ENCODE results near the gene CARD9. TPM values are rescaled to one million over a fixed set of nuclear protein-coding genes. Genes with fewer than 3 reads are reported as not detected.

CARD9 gene
- total RNA-seq, 3 donors from 2014 or later: 2.2 to 2.4 (median 2.2) TPM

GRCh38 chr9:136381311-136381710 is 7.8 kb upstream of the CARD9 start:
- Histone ChIP-seq H3K4me1 (ENCODE audit: low read depth) (no peaks in the 10 kb centered on the region), H3K36me3 (ENCODE audit: low read depth) (peaks cover 6% of the 10 kb centered on the region), H3K9me3 (no peaks in the 10 kb centered on the region), H3K4me3 (no peak overlapping the region)
- no peak for TF ChIP-seq CTCF (IDR thresholded peaks at IDR 0.05)
- ATAC-seq: no peak
- intact Hi-C loops (cut with DNase I, micrococcal nuclease): no loop called here
- no peak for DNase-seq

- H3K36me3 ChIP-seq (ENCODE audit: low read depth): peaks cover 6% of the 10 kb centered on the region
- ATAC-seq (no peak), DNase-seq (no peak)
- no peaks in the 10 kb centered on the region for H3K4me1 ChIP-seq (ENCODE audit: low read depth)
- no peak for TF ChIP-seq CTCF (IDR thresholded peaks at IDR 0.05)
- H3K4me3 ChIP-seq: no peak overlapping the region
- intact Hi-C loops (cut with DNase I, micrococcal nuclease): no loop called here
- no peaks in the 10 kb centered on the region for H3K9me3 ChIP-seq
Measured at GRCh38 chr9:136380381-136380780, 6.9 kb upstream of the CARD9 start.

GRCh38 chr9:136379891-136380290 is 6.4 kb upstream of the CARD9 start:
- intact Hi-C loops (cut with DNase I, micrococcal nuclease): no loop called here
- DNase-seq: no peak
- Histone ChIP-seq H3K36me3 (ENCODE audit: low read depth) (peaks cover 6% of the 10 kb centered on the region), H3K4me3 (no peak overlapping the region), H3K9me3 (no peaks in the 10 kb centered on the region), H3K4me1 (ENCODE audit: low read depth) (no peaks in the 10 kb centered on the region)
- no peak for TF ChIP-seq CTCF (IDR thresholded peaks at IDR 0.05)
- ATAC-seq: no peak

- H3K36me3 ChIP-seq (ENCODE audit: low read depth): peaks cover 6% of the 10 kb centered on the region
Measured at GRCh38 chr9:136379401-136379800, 5.9 kb upstream of the CARD9 start.

GRCh38 chr9:136379003-136379287 is 5.5 kb upstream of the CARD9 start:
- DNase-seq (no peak), ATAC-seq (no peak)
- no peak for TF ChIP-seq CTCF (IDR thresholded peaks at IDR 0.05)
- no peak overlapping the region for H3K4me3 ChIP-seq
- intact Hi-C loops (cut with DNase I, micrococcal nuclease): no loop called here
- peaks cover 6% of the 10 kb centered on the region for H3K36me3 ChIP-seq (ENCODE audit: low read depth)
- no peaks in the 10 kb centered on the region for H3K9me3 ChIP-seq
- no peaks in the 10 kb centered on the region for H3K4me1 ChIP-seq (ENCODE audit: low read depth)

More at GRCh38 chr9:136379401-136379800, 5.9 kb upstream of the CARD9 start:
- intact Hi-C loops (cut with DNase I, micrococcal nuclease): no loop called here
- Histone ChIP-seq H3K9me3 (no peaks in the 10 kb centered on the region), H3K4me1 (ENCODE audit: low read depth) (no peaks in the 10 kb centered on the region), H3K4me3 (no peak overlapping the region)
- no peak for ATAC-seq
- TF ChIP-seq CTCF (IDR thresholded peaks at IDR 0.05): no peak
- DNase-seq: no peak

Data from mucosa of descending colon (tissue), 3 donors.